ENCODE measurements around the gene NOP16. TPM values are rescaled to one million over a fixed set of nuclear protein-coding genes. Genes with fewer than 3 reads are reported as not detected.
"Not testable (repeated sequence)": the region's sequence is repeated elsewhere in the genome, so short reads cannot be mapped to it uniquely, and the experiment has no call there.

NOP16 gene
- total RNA-seq, 4 donors from 2014 or later: 21.9 to 33.9 (median 30.5) TPM

DNA sequence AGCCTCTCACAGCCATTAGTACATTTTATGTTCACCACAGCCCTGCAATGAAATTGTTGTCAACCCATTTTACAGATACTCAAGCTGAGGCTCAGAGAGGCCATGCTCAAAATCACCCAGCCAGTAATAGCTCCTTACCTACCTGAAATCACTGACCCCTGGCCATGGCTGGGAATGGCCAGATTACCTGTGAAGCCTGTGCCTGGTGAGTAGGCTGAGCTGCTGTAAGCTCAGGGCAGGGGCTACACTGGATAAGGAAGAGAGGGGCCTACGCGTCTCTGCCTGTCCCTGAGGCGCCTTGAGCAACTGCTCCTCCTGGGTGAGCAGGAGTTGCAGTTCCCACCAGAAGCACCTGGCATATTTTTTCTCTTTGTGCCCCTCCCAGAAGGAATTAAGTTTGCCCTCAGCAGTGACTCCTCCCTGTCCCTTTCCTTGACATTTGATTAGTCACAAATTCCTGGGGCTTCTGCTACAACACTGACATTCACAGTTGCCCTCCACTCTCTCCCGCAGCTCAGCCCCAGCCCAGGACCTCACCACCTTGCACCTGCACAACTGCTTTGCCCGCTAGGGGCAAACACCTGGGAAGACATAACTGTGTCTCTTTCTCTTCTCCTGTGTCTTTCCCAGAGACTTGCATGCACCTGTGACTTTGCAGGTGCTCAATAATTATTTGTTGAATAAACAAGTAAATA lies 22.2 kb upstream of the NOP16 start:
- DNase-seq (ENCODE audit: low spot score in 2 of 2): peak in 1 of 2 donors; percentile 70
- no peaks in the 10 kb centered on the region for H3K9me3 ChIP-seq
- H3K4me1 ChIP-seq: peaks cover 93% of the 10 kb centered on the region
- TF ChIP-seq POLR2AphosphoS5 (IDR thresholded peaks at IDR 0.05) (no peak), POLR2A (IDR thresholded peaks at IDR 0.05) (no peak), EP300 (IDR thresholded peaks at IDR 0.05) (no peak)
- TF ChIP-seq, protein P1, sequence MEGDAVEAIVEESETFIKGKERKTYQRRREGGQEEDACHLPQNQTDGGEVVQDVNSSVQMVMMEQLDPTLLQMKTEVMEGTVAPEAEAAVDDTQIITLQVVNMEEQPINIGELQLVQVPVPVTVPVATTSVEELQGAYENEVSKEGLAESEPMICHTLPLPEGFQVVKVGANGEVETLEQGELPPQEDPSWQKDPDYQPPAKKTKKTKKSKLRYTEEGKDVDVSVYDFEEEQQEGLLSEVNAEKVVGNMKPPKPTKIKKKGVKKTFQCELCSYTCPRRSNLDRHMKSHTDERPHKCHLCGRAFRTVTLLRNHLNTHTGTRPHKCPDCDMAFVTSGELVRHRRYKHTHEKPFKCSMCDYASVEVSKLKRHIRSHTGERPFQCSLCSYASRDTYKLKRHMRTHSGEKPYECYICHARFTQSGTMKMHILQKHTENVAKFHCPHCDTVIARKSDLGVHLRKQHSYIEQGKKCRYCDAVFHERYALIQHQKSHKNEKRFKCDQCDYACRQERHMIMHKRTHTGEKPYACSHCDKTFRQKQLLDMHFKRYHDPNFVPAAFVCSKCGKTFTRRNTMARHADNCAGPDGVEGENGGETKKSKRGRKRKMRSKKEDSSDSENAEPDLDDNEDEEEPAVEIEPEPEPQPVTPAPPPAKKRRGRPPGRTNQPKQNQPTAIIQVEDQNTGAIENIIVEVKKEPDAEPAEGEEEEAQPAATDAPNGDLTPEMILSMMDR (IDR thresholded peaks at IDR 0.05): peak in 1 of 2 donors; percentile 24
- H3K27me3 ChIP-seq: no peaks in the 10 kb centered on the region
- H3K36me3 ChIP-seq: peaks cover 35% of the 10 kb centered on the region
- H3K27ac ChIP-seq: peak overlapping the region; percentile 98
- peak overlapping the region; percentile 0 for H3K4me3 ChIP-seq
- 65% methylated on average over 4 of the region's 5 CpGs for WGBS

DNA sequence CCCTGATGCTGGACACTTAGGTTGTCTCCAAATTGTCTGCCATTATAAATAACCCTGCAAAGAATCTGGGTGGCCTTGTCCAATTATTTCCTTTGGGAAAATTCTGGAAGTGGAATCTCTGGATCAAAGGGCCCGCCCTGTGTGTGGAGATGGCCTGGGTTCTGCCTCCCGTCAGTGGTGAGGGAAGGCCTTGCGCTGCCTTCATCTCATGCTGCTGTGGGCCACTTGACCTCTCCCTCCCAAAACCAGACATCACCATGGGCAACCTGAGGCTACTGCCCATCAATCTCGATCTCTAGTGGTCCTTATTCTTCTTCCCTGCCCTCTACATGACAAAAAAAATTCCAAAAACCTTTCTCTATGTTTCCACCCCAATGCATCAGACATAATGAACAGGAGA lies 21.4 kb upstream of the NOP16 start:
- no peaks in the 10 kb centered on the region for H3K27me3 ChIP-seq
- peak in 1 of 2 donors; percentile 40 for DNase-seq (ENCODE audit: low spot score in 2 of 2)
- H3K9me3 ChIP-seq: no peaks in the 10 kb centered on the region
- H3K27ac ChIP-seq: peak overlapping the region; percentile 98
- H3K36me3 ChIP-seq: peaks cover 40% of the 10 kb centered on the region
- TF ChIP-seq EP300 (IDR thresholded peaks at IDR 0.05) (no peak), POLR2A (IDR thresholded peaks at IDR 0.05) (no peak), POLR2AphosphoS5 (IDR thresholded peaks at IDR 0.05) (no peak)
- TF ChIP-seq, protein P1 (IDR thresholded peaks at IDR 0.05): no peak
- 88% methylated on average over 3 of the region's 4 CpGs for WGBS
- no peak overlapping the region for H3K4me3 ChIP-seq
- peaks cover 84% of the 10 kb centered on the region for H3K4me1 ChIP-seq

DNA sequence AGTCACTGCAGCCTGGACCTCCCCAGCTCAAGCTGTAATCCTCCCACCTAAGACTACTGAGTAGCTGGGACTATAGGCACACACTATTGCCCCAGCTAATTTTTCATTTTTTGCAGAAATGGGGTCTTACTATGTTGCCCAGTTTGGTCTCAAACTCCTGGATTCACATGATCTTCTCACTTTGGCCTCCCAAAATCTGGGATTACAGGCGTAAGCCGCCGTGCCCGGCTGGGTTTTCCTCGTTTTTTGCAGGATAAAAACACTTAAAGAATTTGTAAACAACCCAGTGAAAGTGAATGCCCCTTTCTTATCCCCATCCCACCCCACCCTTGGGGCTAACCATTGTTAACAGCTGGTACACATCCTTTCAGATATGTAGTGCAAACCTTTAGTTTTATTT lies 20.2 kb upstream of the NOP16 start:
- H3K27ac ChIP-seq: peak overlapping the region; percentile 51
- WGBS: 84% methylated on average over 5 of the region's 5 CpGs
- peaks cover 76% of the 10 kb centered on the region for H3K4me1 ChIP-seq
- no peak for TF ChIP-seq POLR2A (IDR thresholded peaks at IDR 0.05)
- no peak for TF ChIP-seq POLR2AphosphoS5 (IDR thresholded peaks at IDR 0.05)
- TF ChIP-seq EP300 (IDR thresholded peaks at IDR 0.05): no peak
- TF ChIP-seq, protein P1 (IDR thresholded peaks at IDR 0.05): no peak
- DNase-seq (ENCODE audit: low spot score in 2 of 2): peak in 1 of 2 donors; percentile 47
- H3K9me3 ChIP-seq: no peaks in the 10 kb centered on the region
- peaks cover 46% of the 10 kb centered on the region for H3K36me3 ChIP-seq
- H3K27me3 ChIP-seq: no peaks in the 10 kb centered on the region
- H3K4me3 ChIP-seq: no peak overlapping the region

DNA sequence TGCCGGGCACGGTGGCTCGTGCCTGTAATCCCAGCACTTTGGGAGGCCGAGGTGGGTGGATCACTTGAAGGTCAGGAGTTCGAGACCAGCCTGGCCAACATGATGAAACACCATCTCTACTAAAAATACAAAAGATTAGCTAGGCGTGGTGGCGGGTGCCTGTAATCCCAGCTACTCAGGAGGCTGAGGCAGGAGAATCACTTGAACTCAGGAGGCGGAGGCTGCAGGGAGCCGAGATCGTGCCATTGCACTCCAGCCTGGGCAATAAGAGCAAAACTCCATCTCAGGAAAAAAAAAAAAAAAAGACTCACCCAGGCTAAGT lies 19.8 kb upstream of the NOP16 start:
- H3K27ac ChIP-seq: peak overlapping the region; percentile 51

DNA sequence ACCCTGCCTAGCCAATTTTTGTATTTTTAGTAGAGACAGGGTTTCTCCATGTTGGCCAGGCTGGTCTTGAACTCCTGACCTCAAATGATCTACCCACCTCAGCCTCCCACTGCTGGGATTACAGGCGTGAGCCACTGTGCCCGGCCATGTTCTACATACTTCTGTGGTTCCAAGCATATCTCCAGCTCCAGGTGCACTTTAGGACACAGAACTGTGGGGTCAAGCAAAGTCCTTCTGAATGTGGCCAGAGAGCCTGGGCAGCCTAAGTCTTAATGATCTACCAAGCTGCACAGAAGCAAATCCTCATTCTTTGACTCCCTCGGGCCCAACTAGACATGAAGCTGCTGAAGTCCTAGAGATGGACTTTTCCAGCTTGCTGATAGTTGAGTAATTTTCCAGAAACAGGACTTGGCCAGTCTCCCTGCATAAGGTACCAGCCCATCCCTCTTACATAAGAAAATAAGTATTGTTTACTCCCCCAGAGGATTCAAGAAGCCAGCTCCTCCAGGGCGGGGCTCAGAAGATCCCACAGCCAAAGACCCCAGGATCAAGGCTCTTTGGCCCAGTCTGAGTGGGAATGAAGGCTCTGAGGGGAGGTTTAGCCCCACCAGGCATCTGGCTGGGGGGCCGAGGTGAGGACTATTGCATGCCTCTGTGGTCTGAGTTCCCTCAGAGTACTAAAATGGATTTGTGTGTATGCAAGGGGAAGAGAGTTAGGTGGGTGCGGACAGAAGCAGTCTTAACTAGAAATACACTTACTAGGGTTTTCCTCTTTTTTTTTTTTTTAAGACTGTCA lies 19.3 kb upstream of the NOP16 start:
- 60% methylated on average over 4 of the region's 6 CpGs for WGBS
- H3K27ac ChIP-seq: peak overlapping the region; percentile 51
- TF ChIP-seq, protein P1 (IDR thresholded peaks at IDR 0.05): no peak
- TF ChIP-seq POLR2A (IDR thresholded peaks at IDR 0.05) (no peak), EP300 (IDR thresholded peaks at IDR 0.05) (no peak), POLR2AphosphoS5 (IDR thresholded peaks at IDR 0.05) (no peak)
- peaks cover 46% of the 10 kb centered on the region for H3K36me3 ChIP-seq
- peaks cover 76% of the 10 kb centered on the region for H3K4me1 ChIP-seq
- no peaks in the 10 kb centered on the region for H3K27me3 ChIP-seq
- H3K9me3 ChIP-seq: no peaks in the 10 kb centered on the region
- peak in 1 of 2 donors; percentile 73 for DNase-seq (ENCODE audit: low spot score in 2 of 2)
- no peak overlapping the region for H3K4me3 ChIP-seq

More for the DNA sequence above, 19.8 kb upstream of the NOP16 start:
- not testable (repeated sequence) for H3K27me3 ChIP-seq, H3K9me3 ChIP-seq, H3K4me3 ChIP-seq
- Histone ChIP-seq H3K36me3 (peaks cover 46% of the 10 kb centered on the region), H3K4me1 (peaks cover 76% of the 10 kb centered on the region)
- WGBS: 76% methylated on average over 10 of the region's 10 CpGs
- DNase-seq (ENCODE audit: low spot score in 2 of 2): peak in 1 of 2 donors; percentile 50
